ENCODE data around the gene ASXL2. TPM values are rescaled to one million over a fixed set of nuclear protein-coding genes. Genes with fewer than 3 reads are reported as not detected.

The ASXL2 gene
- total RNA-seq, 1 experiment from 2014 or later = 34.5 TPM

DNA sequence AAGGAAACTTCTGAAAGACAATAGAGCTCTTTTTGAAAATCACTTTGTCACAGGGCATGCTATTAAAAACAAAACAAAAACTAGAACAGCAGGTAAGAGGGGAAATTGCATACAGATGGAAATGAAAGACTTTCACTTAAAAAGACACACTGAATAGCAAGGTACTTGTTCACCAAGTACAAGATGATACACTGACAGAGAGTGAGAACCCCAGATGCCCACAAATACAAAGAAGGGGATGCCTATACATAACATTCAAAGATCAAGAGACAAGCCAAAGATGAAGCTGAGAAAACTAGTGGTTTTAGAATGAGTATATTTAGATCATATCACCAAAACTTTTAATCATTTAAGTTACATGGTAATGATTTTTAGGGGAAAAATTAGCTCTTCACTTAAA is 60.7 kb downstream of the ASXL2 start:
- H3K27ac ChIP-seq = no peak overlapping the region
- TF ChIP-seq EZH2 (IDR thresholded peaks at IDR 0.05; ENCODE audit: low read depth) = no peak
- H3K9me3 ChIP-seq (ENCODE audit: insufficient read depth, low read depth) = no peaks in the 10 kb centered on the region
- no peak overlapping the region for H3K4me3 ChIP-seq
- H2AFZ ChIP-seq = no peak overlapping the region
- no peaks in the 10 kb centered on the region for H3K9me2 ChIP-seq (ENCODE audit: insufficient read depth)
- intact Hi-C loops (cut with micrococcal nuclease; ENCODE audit: unreplicated experiment) = no loop called here
- no peaks in the 10 kb centered on the region for H3F3A ChIP-seq (ENCODE audit: insufficient read depth, low read depth)
- H3K4me2 ChIP-seq = no peak overlapping the region
- no TSS peak for BruUV-seq (replicated peaks)
- peaks cover 13% of the 10 kb centered on the region; the same call in 1 of the 2 replicates for H4K20me1 ChIP-seq (ENCODE audit: insufficient read depth)
- DNase-seq = no peak
- H3K79me2 ChIP-seq (ENCODE audit: low read depth) = 0 out of 2 replicates have a peak, but pooled peaks cover 10% of the 10 kb centered on the region
- ChIA-PET CTCF (no interaction called here), POLR2A (ENCODE audit: unreplicated experiment) (no interaction called here)
- no peaks in the 10 kb centered on the region for H3K4me1 ChIP-seq (replicated peaks; ENCODE audit: insufficient read depth)
- no peaks in the 10 kb centered on the region for H3K27me3 ChIP-seq (ENCODE audit: insufficient read depth, low read depth)
- H3K36me3 ChIP-seq (ENCODE audit: low read depth) = 0 out of 2 replicates have a peak, but pooled peaks cover 4% of the 10 kb centered on the region

DNA sequence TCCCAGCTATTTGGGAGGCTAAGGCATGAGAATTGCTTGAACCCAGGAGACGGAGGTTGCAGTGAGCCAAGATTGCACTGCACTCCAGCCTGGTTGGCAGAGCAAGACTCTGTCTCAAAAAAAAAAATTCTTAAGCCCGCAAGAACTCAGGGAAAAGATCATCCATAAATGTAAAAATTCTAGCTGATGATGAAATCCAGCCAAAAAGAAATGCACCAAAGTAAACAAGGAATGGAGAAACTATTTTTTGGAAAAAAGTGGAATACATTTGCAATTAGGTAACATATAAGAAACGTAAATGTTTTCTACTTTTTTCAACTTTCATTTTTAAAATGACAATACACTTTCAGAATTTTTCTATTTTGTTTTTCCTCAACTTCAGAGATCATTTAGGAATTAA is 61.3 kb downstream of the ASXL2 start:
- Histone ChIP-seq H4K20me1 (ENCODE audit: insufficient read depth) (peaks cover 13% of the 10 kb centered on the region; the same call in 1 of the 2 replicates), H3K79me2 (ENCODE audit: low read depth) (0 out of 2 replicates have a peak, but pooled peaks cover 10% of the 10 kb centered on the region), H3K27ac (no peak overlapping the region), H3F3A (ENCODE audit: insufficient read depth, low read depth) (no peaks in the 10 kb centered on the region), H3K9me3 (ENCODE audit: insufficient read depth, low read depth) (no peaks in the 10 kb centered on the region), H3K27me3 (ENCODE audit: insufficient read depth, low read depth) (no peaks in the 10 kb centered on the region), H2AFZ (no peak overlapping the region), H3K4me1 (replicated peaks; ENCODE audit: insufficient read depth) (no peaks in the 10 kb centered on the region), H3K36me3 (ENCODE audit: low read depth) (0 out of 2 replicates have a peak, but pooled peaks cover 4% of the 10 kb centered on the region), H3K9me2 (ENCODE audit: insufficient read depth) (no peaks in the 10 kb centered on the region), H3K4me3 (no peak overlapping the region), H3K4me2 (no peak overlapping the region)
- intact Hi-C loops (cut with micrococcal nuclease; ENCODE audit: unreplicated experiment) = no loop called here
- DNase-seq = no peak
- TF ChIP-seq, protein P1, sequence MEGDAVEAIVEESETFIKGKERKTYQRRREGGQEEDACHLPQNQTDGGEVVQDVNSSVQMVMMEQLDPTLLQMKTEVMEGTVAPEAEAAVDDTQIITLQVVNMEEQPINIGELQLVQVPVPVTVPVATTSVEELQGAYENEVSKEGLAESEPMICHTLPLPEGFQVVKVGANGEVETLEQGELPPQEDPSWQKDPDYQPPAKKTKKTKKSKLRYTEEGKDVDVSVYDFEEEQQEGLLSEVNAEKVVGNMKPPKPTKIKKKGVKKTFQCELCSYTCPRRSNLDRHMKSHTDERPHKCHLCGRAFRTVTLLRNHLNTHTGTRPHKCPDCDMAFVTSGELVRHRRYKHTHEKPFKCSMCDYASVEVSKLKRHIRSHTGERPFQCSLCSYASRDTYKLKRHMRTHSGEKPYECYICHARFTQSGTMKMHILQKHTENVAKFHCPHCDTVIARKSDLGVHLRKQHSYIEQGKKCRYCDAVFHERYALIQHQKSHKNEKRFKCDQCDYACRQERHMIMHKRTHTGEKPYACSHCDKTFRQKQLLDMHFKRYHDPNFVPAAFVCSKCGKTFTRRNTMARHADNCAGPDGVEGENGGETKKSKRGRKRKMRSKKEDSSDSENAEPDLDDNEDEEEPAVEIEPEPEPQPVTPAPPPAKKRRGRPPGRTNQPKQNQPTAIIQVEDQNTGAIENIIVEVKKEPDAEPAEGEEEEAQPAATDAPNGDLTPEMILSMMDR (conservative IDR thresholded peaks at IDR 0.05) = no peak
- no peak for TF ChIP-seq EZH2 (IDR thresholded peaks at IDR 0.05; ENCODE audit: low read depth)
- no TSS peak for BruUV-seq (replicated peaks)
- ChIA-PET CTCF (no interaction called here), POLR2A (ENCODE audit: unreplicated experiment) (no interaction called here)

DNA sequence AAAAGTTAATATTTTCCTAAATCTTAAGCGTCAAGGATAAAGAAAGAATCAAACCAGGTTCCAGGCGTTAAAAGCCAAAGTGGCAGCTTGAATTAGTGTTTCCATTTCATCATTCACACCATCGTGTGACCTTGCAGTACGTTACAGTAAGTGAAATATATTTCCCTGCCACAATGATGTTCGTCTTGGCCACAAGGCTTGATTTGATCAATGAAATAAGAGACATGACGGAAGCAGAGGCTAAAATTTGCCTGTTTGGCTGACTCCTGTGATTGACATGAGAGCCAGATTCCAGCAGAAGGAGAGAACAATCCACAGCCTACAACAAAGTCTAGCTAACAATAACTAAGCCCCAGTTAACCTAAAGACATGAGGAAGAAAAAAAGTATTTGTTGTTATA is 62.0 kb downstream of the ASXL2 start:
- Histone ChIP-seq H3K9me3 (ENCODE audit: insufficient read depth, low read depth) (no peaks in the 10 kb centered on the region), H2AFZ (no peak overlapping the region), H3K9me2 (ENCODE audit: insufficient read depth) (no peaks in the 10 kb centered on the region), H3K79me2 (ENCODE audit: low read depth) (0 out of 2 replicates have a peak, but pooled peaks cover 10% of the 10 kb centered on the region), H3K27me3 (ENCODE audit: insufficient read depth, low read depth) (no peaks in the 10 kb centered on the region), H3F3A (ENCODE audit: insufficient read depth, low read depth) (no peaks in the 10 kb centered on the region), H4K20me1 (ENCODE audit: insufficient read depth) (peaks cover 13% of the 10 kb centered on the region; the same call in 1 of the 2 replicates), H3K4me3 (no peak overlapping the region), H3K4me2 (no peak overlapping the region), H3K27ac (no peak overlapping the region), H3K36me3 (ENCODE audit: low read depth) (0 out of 2 replicates have a peak, but pooled peaks cover 4% of the 10 kb centered on the region), H3K4me1 (replicated peaks; ENCODE audit: insufficient read depth) (no peaks in the 10 kb centered on the region)
- no peak for TF ChIP-seq EZH2 (IDR thresholded peaks at IDR 0.05; ENCODE audit: low read depth)
- TF ChIP-seq, protein P1 (conservative IDR thresholded peaks at IDR 0.05) = no peak
- DNase-seq = no peak
- POLR2A ChIA-PET (ENCODE audit: unreplicated experiment) = no interaction called here
- intact Hi-C loops (cut with micrococcal nuclease; ENCODE audit: unreplicated experiment) = no loop called here
- no TSS peak for BruUV-seq (replicated peaks)
- CTCF ChIA-PET = no interaction called here

DNA sequence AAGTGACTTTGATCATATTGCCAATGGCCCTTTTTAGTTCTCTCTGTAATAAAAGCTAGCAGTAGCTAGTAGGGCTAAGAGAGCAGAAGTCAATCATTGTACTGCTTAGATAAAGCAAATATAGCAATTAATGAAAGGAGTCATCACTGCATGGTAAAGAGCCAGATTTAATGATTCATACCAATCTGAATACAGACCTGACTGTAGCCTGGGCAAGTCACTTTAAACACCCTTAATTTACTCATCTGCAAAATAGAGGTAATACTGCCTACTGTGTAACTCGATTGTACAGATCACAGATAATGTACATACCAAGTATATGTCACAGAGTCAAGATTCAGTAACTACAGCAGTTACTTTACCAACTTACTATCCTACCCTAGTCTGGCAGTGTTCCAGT is 63.6 kb downstream of the ASXL2 start:
- POLR2A ChIA-PET (ENCODE audit: unreplicated experiment) = no interaction called here

More for the DNA sequence above, 63.6 kb downstream of the ASXL2 start:
- Histone ChIP-seq H4K20me1 (ENCODE audit: insufficient read depth) (peaks cover 9% of the 10 kb centered on the region), H3K4me3 (no peak overlapping the region), H3K4me2 (no peak overlapping the region), H3K9me2 (ENCODE audit: insufficient read depth) (no peaks in the 10 kb centered on the region), H3K27me3 (ENCODE audit: insufficient read depth, low read depth) (no peaks in the 10 kb centered on the region), H3K79me2 (ENCODE audit: low read depth) (0 out of 2 replicates have a peak, but pooled peaks cover 10% of the 10 kb centered on the region), H3K36me3 (ENCODE audit: low read depth) (0 out of 2 replicates have a peak, but pooled peaks cover 4% of the 10 kb centered on the region), H2AFZ (no peak overlapping the region), H3K4me1 (replicated peaks; ENCODE audit: insufficient read depth) (no peaks in the 10 kb centered on the region), H3F3A (ENCODE audit: insufficient read depth, low read depth) (no peaks in the 10 kb centered on the region), H3K27ac (no peak overlapping the region), H3K9me3 (ENCODE audit: insufficient read depth, low read depth) (no peaks in the 10 kb centered on the region)
- intact Hi-C loops (cut with micrococcal nuclease; ENCODE audit: unreplicated experiment) = no loop called here
- BruUV-seq (replicated peaks) = no TSS peak
- no peak for DNase-seq
- CTCF ChIA-PET = no interaction called here
- TF ChIP-seq, protein P1 (conservative IDR thresholded peaks at IDR 0.05) = no peak
- no peak for TF ChIP-seq EZH2 (IDR thresholded peaks at IDR 0.05; ENCODE audit: low read depth)

Data from PC-9 (cell line).